Measurements from ENCODE around the gene CSK. TPM values are rescaled to one million over a fixed set of nuclear protein-coding genes. Genes with fewer than 3 reads are reported as not detected.

Gene CSK
- total RNA-seq, 1 experiment from 2014 or later = 49.2 TPM

DNA sequence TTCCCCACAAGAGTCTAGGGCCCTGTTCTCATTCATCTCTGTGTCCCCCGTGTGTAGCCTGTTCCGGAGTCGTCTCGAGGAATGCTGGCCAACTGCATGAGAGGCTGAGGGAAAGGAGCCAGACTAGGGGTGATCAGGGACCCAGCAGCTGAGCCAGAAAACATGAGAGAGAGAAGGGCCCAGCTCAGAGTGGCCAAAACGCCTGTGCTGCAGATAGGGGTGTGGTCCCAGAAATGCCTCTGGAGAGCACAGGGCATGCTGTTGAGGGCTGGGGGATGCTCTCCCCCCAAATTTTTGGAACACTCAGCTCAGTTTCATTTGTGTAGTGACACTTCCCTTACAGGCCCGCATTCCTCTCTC lies 19.1 kb upstream of the CSK start:
- no peak overlapping the region for H2BK12ac ChIP-seq (ENCODE audit: insufficient read length, low read depth, low read length)
- H2AFZ ChIP-seq (ENCODE audit: low read length) = no peak overlapping the region
- H2BK15ac ChIP-seq (ENCODE audit: low read depth, low read length) = no peak overlapping the region
- H3K9me3 Mint-ChIP-seq = no peaks in the 10 kb centered on the region
- H3K14ac ChIP-seq (ENCODE audit: insufficient read depth, low read length) = no peak overlapping the region
- H4K20me1 ChIP-seq (ENCODE audit: control insufficient read depth, insufficient read depth, insufficient read length) = no peaks in the 10 kb centered on the region
- no peak overlapping the region for H3K9ac ChIP-seq (ENCODE audit: extremely low read depth, insufficient read length, low read length)
- no peaks in the 10 kb centered on the region; the same call in 1 of the 2 replicates for H3K4me1 ChIP-seq (ENCODE audit: insufficient read depth, low read length)
- TF ChIP-seq CTCF (conservative IDR thresholded peaks at IDR 0.05) = no peak
- no peak overlapping the region for H4K8ac ChIP-seq (replicated peaks; ENCODE audit: insufficient read length, low read depth, low read length)
- H2BK120ac ChIP-seq (ENCODE audit: low read depth, low read length, poor library complexity, severe bottlenecking) = no peak overlapping the region
- peak overlapping the region in 1 of 3 experiments; percentile 92; a peak in 3 of 7 replicates for H3K27ac Mint-ChIP-seq
- H4K91ac ChIP-seq (ENCODE audit: insufficient read length, low read depth, low read length) = no peak overlapping the region
- no peak overlapping the region for H3K4ac ChIP-seq (ENCODE audit: low read depth, low read length)
- no peak overlapping the region for H2BK5ac ChIP-seq (ENCODE audit: insufficient read length, low read length)
- no peaks in the 10 kb centered on the region for H3K79me1 ChIP-seq (ENCODE audit: insufficient read depth, low read depth, low read length, poor library complexity, severe bottlenecking)
- no peaks in the 10 kb centered on the region for H3K9me3 ChIP-seq (ENCODE audit: control insufficient read depth, low read depth, low read length)
- H3T11ph ChIP-seq (ENCODE audit: low read length) = no peak overlapping the region
- H3K56ac ChIP-seq (ENCODE audit: insufficient read length, low read depth, low read length) = no peak overlapping the region
- no peak overlapping the region for H3K18ac ChIP-seq (ENCODE audit: insufficient read length, low read depth, low read length)
- H4K5ac ChIP-seq (ENCODE audit: insufficient read length, low read depth, low read length) = no peak overlapping the region
- H2AK5ac ChIP-seq (ENCODE audit: insufficient read length, low read length) = no peak overlapping the region
- no peak overlapping the region for H2BK20ac ChIP-seq (ENCODE audit: low read depth, low read length, poor library complexity, severe bottlenecking)
- H3K79me2 ChIP-seq (ENCODE audit: insufficient read depth, low read length) = no peaks in the 10 kb centered on the region
- H3K27me3 ChIP-seq (ENCODE audit: insufficient read depth, low read length) = no peaks in the 10 kb centered on the region
- H3K4me2 ChIP-seq (ENCODE audit: insufficient read depth, insufficient read length, low read length) = no peak overlapping the region
- no peaks in the 10 kb centered on the region for H3K36me3 Mint-ChIP-seq (ENCODE audit: insufficient read depth in 1 of 3, low read depth in 3 of 3)
- no peak overlapping the region for H3K4me3 Mint-ChIP-seq
- no peak for DNase-seq
- H3K23me2 ChIP-seq (ENCODE audit: insufficient read length, low read depth, low read length, poor library complexity, severe bottlenecking) = no peaks in the 10 kb centered on the region
- WGBS (ENCODE audit: extremely low coverage, insufficient read length, low lambda C conversion rate) = no CpG with 5 or more reads among the region's 6 CpGs
- H3K4me1 Mint-ChIP-seq = peaks cover 15 to 20% of the 10 kb centered on the region in 2 experiments
- H3K27me3 Mint-ChIP-seq (ENCODE audit: low read depth) = peaks cover 12% of the 10 kb centered on the region
- H3K27ac ChIP-seq (ENCODE audit: insufficient read length, low read depth, low read length) = no peak overlapping the region
- H3K23ac ChIP-seq (ENCODE audit: insufficient read length, low read depth, low read length) = no peak overlapping the region

Measured in H9 (cell line).